Thymus (tissue), 11 donors: ENCODE data around the gene CFAP97D2. TPM values are rescaled to one million over a fixed set of nuclear protein-coding genes. Genes with fewer than 3 reads are reported as not detected.
A peak's percentile ranks its signal among the peaks of the same experiment; 100 is the strongest.

Experiments
- DNase-seq, 9 donors: peaks; one replicate each; pipeline ENCODE4 v3.0.0-alpha.2; 2013; ENCODE audit warnings: low spot score in 9 of 9, low read depth in 6 of 9, missing footprints in 1 of 9
- H3K27ac ChIP-seq, 2 donors: one replicate each; pipeline ENCODE4 v1.5.1; 2013; ENCODE audit warnings: control low read depth in 1 of 2, low read depth in 1 of 2, low read length in 1 of 2, mild to moderate bottlenecking in 1 of 2, moderate library complexity in 1 of 2
- H3K27me3 ChIP-seq, 2 donors: one replicate each; pipeline ENCODE4 v1.5.1; 2013; ENCODE audit warnings: low read length in 1 of 2; ENCODE audit not compliant: control insufficient read depth in 2 of 2, insufficient read depth in 1 of 2
- H3K36me3 ChIP-seq, 2 donors: one replicate each; pipeline ENCODE4 v1.5.1; 2013; ENCODE audit warnings: low read length in 1 of 2, mild to moderate bottlenecking in 1 of 2, moderate library complexity in 1 of 2; ENCODE audit not compliant: control insufficient read depth in 2 of 2, insufficient read depth in 2 of 2
- H3K4me1 ChIP-seq, 2 donors: one replicate each; pipeline ENCODE4 v1.5.1; 2013; ENCODE audit warnings: low read length in 2 of 2; ENCODE audit not compliant: control insufficient read depth in 2 of 2, insufficient read depth in 2 of 2
- H3K4me3 ChIP-seq, 2 donors: one replicate each; pipeline ENCODE4 v1.5.1; 2013; ENCODE audit warnings: low read length in 2 of 2, control low read depth in 1 of 2, mild to moderate bottlenecking in 1 of 2
- H3K9me3 ChIP-seq, 2 donors: one replicate each; pipeline ENCODE4 v1.5.1; 2013; ENCODE audit warnings: low read length in 1 of 2, mild to moderate bottlenecking in 1 of 2; ENCODE audit not compliant: control insufficient read depth in 2 of 2, insufficient read depth in 1 of 2
- WGBS: extraction: QIAGEN DNeasy Blood & Tissue Kit; methylation state at CpG from one replicate; pipeline ENCODE4 v1.1.7; 2013; 5-methylcytosine and 5-hydroxymethylcytosine counted together
- polyA plus RNA-seq: library from polyadenylated mRNA; stranded (reverse); fragments of 200-250 nt; gene quantifications from one replicate; pipeline ENCODE4 v1.2.3, GENCODE V29; 2013
- total RNA-seq: library from RNA; stranded (reverse); fragments of 120-200 nt; gene quantifications from one replicate; pipeline ENCODE4 v1.2.4, GENCODE V29; 2013
- donor health status: healthy.

CFAP97D2 gene
- total and polyA plus RNA-seq, 2 donors = 0.34 to 0.66 TPM

GRCh38 chr13:114231886-114232285, 52.8 kb downstream of the CFAP97D2 start:
- peaks cover 2 to 30% of the 10 kb centered on the region in 2 donors for H3K27me3 ChIP-seq
- H3K9me3 ChIP-seq = peaks cover 0 to 4% of the 10 kb centered on the region in 2 donors
- no peak for DNase-seq
- H3K4me3 ChIP-seq = no peak overlapping the region
- H3K27ac ChIP-seq = no peak overlapping the region
- peaks cover under 1 to 3% of the 10 kb centered on the region in 2 donors for H3K36me3 ChIP-seq
- 89% methylated on average over 8 of the region's 8 CpGs for WGBS
- H3K4me1 ChIP-seq = peaks cover 11 to 22% of the 10 kb centered on the region in 2 donors

- 80% methylated on average over 4 of the region's 4 CpGs for WGBS
- DNase-seq = no peak
- H3K27me3 ChIP-seq = peaks cover 0 to 17% of the 10 kb centered on the region in 2 donors
- peak overlapping the region in 1 of 2 donors; percentile 65 for H3K27ac ChIP-seq
- peaks cover 5 to 12% of the 10 kb centered on the region in 2 donors for H3K4me1 ChIP-seq
- peaks cover 21 to 25% of the 10 kb centered on the region in 2 donors for H3K36me3 ChIP-seq
- peak overlapping the region; percentile 78 to 95 for H3K4me3 ChIP-seq
- H3K9me3 ChIP-seq = no peaks in the 10 kb centered on the region
These were observed 55.2 kb downstream of the CFAP97D2 start for GRCh38 chr13:114234266-114234644.

DNA sequence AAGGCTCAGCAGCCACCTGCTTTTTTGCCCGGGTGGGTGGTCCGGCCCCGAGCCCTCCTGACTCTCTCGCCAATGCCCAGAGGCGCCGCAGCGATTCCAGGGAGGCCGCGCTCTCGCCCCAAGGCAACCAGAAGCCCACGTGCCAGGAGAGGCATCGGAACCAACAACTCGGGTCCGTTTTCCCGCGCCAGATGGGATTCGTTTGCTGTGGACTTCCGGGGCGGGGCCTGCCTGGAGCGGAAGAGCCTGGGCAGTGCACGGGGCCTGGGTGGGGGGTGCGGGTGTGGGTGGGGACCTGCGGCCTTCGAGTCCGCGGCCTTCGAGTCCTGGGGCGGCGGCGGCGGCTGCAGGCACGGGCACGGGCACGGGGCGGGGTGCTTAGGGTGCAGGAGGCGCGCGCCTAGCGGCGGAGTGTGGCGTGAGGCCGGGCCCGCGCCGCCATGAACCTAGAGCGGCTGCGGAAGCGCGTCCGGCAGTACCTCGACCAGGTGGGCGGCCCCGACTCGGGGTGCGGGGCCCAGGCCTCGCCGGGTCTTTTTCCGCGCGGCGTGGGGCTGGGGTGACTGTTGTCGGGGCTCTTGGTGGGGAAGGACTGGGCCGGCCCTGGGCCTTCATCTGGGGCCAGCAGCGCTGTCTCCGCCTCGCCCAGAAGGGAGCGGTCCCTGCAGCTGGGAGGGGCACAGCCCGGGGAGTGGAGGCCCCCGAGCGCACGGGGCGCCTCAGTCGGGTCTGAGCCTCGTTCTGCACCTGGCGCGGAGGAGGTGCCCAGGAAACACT, 55.8 kb downstream of the CFAP97D2 start, which contains the start of gene CDC16:
CDC16 (plus strand) TSS at position 253 of the 777 bp plus-strand sequence; CDS start at position 441, 188 bp downstream.
- peaks cover 5 to 11% of the 10 kb centered on the region in 2 donors for H3K4me1 ChIP-seq
- H3K27me3 ChIP-seq = peaks cover 0 to 12% of the 10 kb centered on the region in 2 donors
- DNase-seq = peak in 8 of 9 donors; percentile 65 to 92 (median 76)
- peaks cover 25 to 31% of the 10 kb centered on the region in 2 donors for H3K36me3 ChIP-seq
- H3K4me3 ChIP-seq = peak within 1 kb of the TSS; percentile 78 to 95
- peak within 1 kb of the TSS; percentile 70 to 82 for H3K27ac ChIP-seq
- WGBS = 2% methylated on average over 76 of the region's 76 CpGs
- no peaks in the 10 kb centered on the region for H3K9me3 ChIP-seq

DNA sequence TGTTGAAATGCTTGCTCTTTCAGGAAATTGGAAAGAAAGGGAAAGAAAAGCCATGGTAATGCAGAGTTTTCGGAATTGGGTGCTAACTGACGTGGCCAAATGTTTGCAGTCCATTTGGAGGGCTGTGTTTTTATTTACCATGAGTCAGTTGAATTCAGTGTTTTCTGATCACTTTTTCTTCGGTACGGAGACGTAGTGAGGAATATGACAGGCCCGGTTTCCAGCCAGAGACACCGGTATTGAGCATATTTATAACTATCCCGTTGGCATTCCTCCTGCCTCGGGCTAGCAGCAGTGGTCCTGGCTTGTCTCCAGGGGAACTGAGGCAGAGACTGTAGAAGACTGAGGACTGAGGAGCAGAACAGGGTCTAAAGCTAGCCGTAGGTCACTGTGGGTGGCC, 56.6 kb downstream of the CFAP97D2 start:
- peak overlapping the region; percentile 78 to 95 for H3K4me3 ChIP-seq
- peaks cover 25 to 40% of the 10 kb centered on the region in 2 donors for H3K36me3 ChIP-seq
- peaks cover 0 to 3% of the 10 kb centered on the region in 2 donors for H3K27me3 ChIP-seq
- peaks cover 5 to 9% of the 10 kb centered on the region in 2 donors for H3K4me1 ChIP-seq
- no peak for DNase-seq
- no peaks in the 10 kb centered on the region for H3K9me3 ChIP-seq
- H3K27ac ChIP-seq = no peak overlapping the region
- WGBS = 66% methylated on average over 10 of the region's 10 CpGs

DNA sequence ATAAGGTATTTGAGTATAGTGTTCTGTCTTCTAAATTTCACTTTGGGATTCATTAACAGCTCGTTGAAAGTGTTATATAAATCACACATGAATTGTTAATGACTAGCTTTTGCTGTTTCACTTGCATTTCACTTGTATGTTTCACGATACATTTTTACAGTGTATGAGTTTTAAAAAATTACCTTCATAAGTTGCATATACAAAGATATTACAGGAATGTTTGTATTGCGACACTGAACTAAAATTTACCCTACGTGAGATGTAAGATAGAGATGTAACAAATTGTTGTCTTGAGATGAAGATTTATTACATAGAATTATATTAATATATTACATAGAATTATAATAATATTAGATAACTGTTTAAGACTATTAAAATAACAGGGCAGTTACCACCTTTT, 57.2 kb downstream of the CFAP97D2 start:
- 94% methylated on average over 4 of the region's 4 CpGs for WGBS
- H3K27ac ChIP-seq = no peak overlapping the region

DNA sequence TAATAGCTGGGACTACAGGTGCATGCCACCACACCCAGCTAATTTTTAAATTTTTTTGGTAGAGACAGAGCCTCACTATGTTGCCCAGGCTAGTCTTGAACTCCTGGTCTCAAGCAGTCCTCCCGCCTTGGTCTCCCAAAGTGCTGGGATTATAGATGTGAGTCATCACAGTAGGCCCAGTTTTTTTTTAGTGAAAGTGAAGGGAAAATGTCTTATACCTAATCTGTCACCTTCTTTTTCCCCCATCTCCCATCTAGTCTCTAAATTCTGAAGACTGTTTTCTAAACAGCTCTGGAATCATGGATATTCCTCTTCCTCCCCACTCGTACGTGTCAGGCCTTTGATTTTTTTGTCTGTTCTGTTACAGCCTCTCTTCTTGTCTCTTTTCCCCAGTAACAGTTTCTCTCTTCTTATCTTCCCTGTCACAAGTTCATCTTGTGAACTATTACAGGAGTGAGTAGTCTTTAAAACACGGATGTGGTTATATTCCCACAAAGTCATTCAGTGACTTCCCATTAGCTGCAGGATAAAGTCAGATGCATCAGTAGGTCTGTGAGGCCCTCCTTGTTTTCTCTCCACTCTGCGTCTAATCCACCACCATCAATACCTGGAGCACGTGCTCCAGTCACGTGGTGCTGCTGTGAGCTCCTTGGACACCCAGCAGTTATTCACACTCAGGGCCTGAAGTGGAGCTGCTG, 58.5 kb downstream of the CFAP97D2 start:
- Histone ChIP-seq H3K27me3 (no peaks in the 10 kb centered on the region), H3K4me3 (no peak overlapping the region), H3K27ac (no peak overlapping the region), H3K4me1 (peaks cover 5 to 9% of the 10 kb centered on the region in 2 donors), H3K9me3 (no peaks in the 10 kb centered on the region), H3K36me3 (peaks cover 40 to 58% of the 10 kb centered on the region in 2 donors)
- WGBS = 98% methylated on average over 7 of the region's 7 CpGs
- no peak for DNase-seq

More for the DNA sequence above, 57.2 kb downstream of the CFAP97D2 start:
- peaks cover 5 to 9% of the 10 kb centered on the region in 2 donors for H3K4me1 ChIP-seq
- H3K36me3 ChIP-seq = peaks cover 29 to 44% of the 10 kb centered on the region in 2 donors
- DNase-seq = no peak
- no peaks in the 10 kb centered on the region for H3K27me3 ChIP-seq
- H3K9me3 ChIP-seq = no peaks in the 10 kb centered on the region
- peak overlapping the region in 1 of 2 donors; percentile 95 for H3K4me3 ChIP-seq

GRCh38 chr13:114241918-114242317, 62.9 kb downstream of the CFAP97D2 start:
- Histone ChIP-seq H3K36me3 (peaks cover 57 to 93% of the 10 kb centered on the region in 2 donors), H3K27ac (no peak overlapping the region), H3K4me3 (no peak overlapping the region), H3K9me3 (no peaks in the 10 kb centered on the region), H3K27me3 (no peaks in the 10 kb centered on the region), H3K4me1 (no peaks in the 10 kb centered on the region)
- 79% methylated on average over 6 of the region's 6 CpGs for WGBS
- DNase-seq = no peak

- Histone ChIP-seq H3K4me3 (no peak overlapping the region), H3K27ac (no peak overlapping the region), H3K4me1 (no peaks in the 10 kb centered on the region), H3K36me3 (peaks cover 55 to 95% of the 10 kb centered on the region in 2 donors), H3K9me3 (no peaks in the 10 kb centered on the region), H3K27me3 (no peaks in the 10 kb centered on the region)
- WGBS = 99% methylated on average over 3 of the region's 3 CpGs
- no peak for DNase-seq
These were observed 64.9 kb downstream of the CFAP97D2 start for GRCh38 chr13:114243971-114244370.

DNA sequence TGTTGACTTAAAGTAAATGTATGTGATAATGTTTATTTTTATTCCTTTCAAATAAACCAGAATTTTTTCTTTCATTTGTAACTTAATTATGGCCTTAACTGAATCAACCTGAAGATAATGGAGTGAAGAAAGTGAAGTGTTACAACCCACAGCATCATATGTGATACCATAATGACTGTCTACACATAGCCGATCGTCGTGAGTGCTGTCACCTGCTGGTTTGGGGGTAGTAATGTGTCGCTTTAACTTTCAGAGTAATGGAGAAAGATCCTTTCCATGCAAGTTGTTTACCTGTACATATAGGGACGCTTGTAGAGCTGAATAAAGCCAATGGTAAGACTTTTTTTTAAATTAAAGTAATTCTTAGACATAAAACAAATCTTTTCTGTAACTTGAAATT, 65.6 kb downstream of the CFAP97D2 start:
- H3K27ac ChIP-seq = no peak overlapping the region
- peaks cover 52 to 94% of the 10 kb centered on the region in 2 donors for H3K36me3 ChIP-seq
- no peak for DNase-seq
- 86% methylated on average over 5 of the region's 5 CpGs for WGBS
- no peaks in the 10 kb centered on the region for H3K4me1 ChIP-seq
- H3K4me3 ChIP-seq = no peak overlapping the region
- H3K27me3 ChIP-seq = no peaks in the 10 kb centered on the region
- no peaks in the 10 kb centered on the region for H3K9me3 ChIP-seq
